Posterior vena cava (tissue), 2 donors: ENCODE data around the gene UQCRC1. TPM values are rescaled to one million over a fixed set of nuclear protein-coding genes. Genes with fewer than 3 reads are reported as not detected.

ENCODE experiments used
- DNase-seq: peaks from one replicate; pipeline ENCODE4 v3.0.0-alpha.2; 2020; ENCODE audit warnings: low spot score
- intact Hi-C, 2 donors: fragments of 100-400 bp; cut with DNase I; formaldehyde crosslinking; loops; one replicate each; pipeline versions ENCODE4 v1.14.1 to v1.14.2; 2022 to 2023
- total RNA-seq, 2 donors: library from RNA; stranded (reverse); fragmentation: NEBNext Ultra II Directional; extraction: Animal tissue kit (Norgen Biotek cat#: 25700); gene quantifications; one replicate each; pipeline ENCODE4 v1.2.1, GENCODE V29; 2021
- donor health status: DM: yes; HTN: yes; CAD: no.
- donor health status: DM: yes; HTN: yes; CAD: no.

Gene UQCRC1
- total RNA-seq, 2 donors from 2014 or later: 134 to 135 TPM

DNA sequence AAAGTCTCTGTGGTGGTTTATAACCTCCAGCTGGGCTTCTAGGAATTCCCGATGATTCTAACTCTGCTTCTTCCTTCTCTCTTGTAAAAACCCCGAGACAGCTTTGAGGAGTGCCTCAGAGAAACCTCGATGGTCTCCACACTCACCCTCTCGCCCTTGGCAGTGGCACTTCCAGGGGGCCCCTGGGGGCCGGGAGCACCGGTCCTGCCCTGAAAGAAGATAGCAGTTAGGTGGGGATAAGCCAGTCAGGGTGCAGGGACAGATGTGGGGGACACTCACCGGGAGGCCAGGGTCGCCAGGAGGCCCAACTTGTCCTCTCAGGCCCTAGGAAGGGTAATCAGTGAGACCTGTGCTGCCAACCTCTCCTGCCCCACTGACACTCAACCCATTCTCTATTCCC lies 24.0 kb downstream of the UQCRC1 start:
- DNase-seq: no peak
- intact Hi-C loops: no loop called here

DNA sequence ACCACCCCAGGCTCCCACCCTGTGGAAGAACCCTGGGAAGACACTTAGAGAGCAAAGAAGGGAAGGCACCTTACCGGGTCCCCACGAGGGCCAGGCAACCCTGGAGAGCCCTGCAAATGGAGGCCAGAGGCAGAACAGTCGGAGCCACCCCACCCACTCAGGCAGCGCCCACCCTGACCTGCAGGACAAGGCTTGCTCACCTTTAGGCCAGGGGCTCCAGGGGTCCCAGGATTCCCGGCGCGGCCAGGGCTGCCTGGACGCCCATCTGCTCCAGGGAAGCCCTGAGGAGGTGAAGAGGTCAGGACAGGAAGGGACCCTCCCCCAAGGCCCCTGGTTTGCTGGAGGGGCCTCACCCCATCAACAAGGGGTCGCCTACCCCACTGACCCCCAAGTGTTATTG lies 24.6 kb downstream of the UQCRC1 start:
- intact Hi-C loops: no loop called here
- DNase-seq: no peak

DNA sequence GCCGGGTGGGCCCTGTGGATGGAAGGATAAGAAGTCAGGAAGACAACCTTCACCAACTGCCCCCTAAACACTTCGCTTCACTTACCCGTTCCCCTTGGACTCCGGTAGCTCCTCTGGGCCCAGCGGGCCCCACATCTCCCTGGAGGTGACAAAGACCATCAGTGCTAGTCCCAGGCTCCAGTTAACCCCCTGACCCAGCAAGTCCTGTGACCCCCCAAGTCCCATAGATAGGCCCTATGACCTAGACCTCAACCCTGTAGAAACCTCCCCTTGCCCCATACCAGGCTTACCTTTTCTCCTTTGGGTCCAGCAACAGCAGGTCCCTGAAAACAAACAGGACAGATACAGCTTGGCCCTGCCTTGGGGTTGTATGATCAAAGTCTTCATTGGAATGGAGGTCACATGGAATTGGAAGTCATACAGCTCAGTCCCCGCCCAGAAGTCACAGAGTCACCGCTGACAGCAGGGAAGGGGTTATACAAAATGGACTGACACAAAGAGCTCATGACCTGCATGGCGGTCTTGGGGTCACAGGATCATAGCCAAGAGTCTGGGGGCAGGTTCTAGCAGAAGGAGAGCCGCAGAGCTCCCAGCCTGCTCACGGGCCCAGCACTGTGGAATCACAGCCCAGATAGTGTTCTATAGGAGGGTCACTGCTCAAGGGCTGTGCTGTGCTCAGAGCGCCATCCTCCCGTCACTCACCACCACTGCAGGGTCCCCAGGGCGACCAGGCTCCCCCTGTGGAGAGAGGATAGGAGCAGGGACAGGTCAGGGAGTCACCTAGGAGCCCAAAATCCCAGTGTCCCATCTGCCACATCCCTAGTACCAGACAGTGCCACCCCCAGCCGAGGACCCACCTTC lies 27.6 kb downstream of the UQCRC1 start:
- no peak for DNase-seq
- intact Hi-C loops: no loop called here

DNA sequence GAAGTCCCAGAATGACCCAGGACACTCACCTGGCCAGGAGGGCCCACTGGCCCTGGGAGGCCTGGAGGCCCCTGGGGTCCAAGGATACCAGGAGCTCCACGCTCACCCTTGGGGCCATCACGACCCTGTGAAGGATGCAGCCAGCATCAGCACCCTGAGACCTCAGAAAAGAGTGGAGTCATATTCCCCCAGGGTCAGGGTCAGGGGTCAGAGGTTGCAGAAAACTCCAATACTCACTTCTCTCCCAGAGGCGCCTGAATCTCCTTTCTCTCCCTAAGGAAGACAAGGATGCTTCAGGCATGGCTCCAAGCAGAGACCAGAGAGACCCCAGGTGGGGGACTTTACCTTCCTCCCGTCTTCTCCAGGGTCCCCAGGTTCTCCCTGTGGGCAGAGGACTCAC lies 32.8 kb downstream of the UQCRC1 start:
- intact Hi-C loops: no loop called here
- no peak for DNase-seq

DNA sequence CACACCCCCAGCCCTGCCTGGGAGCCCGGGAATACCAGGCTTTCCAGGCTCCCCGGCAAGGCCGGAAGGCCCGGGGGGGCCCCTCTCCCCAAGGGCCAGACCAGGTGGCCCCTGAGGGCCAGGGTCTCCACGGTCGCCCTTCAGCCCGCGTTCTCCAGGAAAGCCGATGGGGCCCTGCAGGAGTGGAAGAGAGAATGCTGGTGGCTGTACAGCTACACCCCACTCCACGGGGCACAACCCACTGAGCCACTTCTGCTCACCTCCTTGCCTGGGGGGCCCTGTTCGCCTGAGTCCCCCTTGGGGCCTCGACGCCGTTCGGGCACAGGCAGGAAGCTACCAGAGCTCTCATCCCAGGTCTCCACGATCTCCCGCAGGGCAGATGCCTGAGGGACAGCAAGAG lies 34.1 kb downstream of the UQCRC1 start:
- DNase-seq: no peak
- intact Hi-C loops: no loop called here

DNA sequence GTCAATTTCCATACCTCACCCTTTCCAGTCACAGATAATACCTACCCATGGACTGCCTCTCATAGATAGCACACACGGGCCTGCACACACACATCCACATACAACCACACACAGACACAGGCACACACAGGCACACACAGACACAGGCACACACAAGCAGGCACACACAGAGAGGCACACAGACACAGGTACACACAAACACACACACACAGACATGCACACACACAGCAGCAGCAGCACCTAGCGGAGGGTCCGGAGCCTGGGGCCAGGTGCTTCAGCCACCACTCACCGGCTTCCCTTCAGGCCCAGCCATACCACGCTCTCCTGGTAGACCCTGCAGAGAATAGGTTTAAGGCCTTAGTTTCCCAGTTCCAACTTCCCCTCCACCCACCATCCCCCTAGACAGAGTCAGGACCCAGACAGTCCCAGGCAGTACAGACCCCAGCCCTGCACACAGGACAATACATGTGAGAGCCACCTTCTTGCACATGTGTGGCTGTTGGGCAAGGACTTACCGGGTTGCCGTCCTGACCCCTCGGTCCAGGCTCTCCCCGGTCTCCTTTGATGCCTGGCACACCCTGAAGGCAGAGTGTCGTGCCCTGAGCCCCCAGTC lies 35.4 kb downstream of the UQCRC1 start:
- intact Hi-C loops: no loop called here
- no peak for DNase-seq

DNA sequence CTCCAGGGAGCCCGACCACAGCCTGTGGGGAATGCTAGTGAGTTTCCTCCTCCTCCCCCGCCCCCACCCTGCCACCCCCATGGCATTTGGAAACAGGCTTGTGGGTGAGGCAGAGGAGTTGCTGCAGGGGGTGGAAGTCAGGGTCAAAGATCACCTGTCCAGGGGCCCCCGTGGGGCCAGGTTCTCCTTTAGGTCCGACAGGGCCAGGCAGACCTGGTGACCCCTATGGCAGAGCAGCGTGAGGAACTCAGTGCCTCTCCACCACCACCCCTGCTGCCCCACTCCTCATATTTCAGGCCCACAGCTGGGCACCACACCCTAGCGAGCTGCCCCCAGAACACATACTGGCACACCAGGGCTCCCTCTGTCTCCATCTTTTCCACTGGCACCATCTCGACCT lies 36.9 kb downstream of the UQCRC1 start:
- no peak for DNase-seq
- intact Hi-C loops: no loop called here

DNA sequence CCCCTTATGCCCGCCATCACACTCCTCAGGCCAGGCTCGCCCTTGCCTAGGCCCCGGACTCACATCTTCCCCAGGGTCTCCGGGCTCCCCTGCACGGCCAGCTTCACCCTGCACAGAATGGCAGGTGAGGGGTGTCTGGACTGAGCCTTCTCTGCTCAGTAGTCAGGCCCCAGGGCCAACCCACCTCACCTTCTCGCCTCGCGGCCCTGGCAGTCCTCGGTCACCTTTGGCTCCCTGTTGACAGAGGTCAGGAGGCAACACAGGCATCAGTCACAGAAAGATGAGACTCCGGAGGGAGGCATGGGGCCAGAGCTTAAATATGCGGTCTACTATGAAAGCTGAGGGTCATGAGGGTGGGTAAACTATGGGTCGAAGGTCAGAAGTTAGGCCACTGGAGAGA lies 37.5 kb downstream of the UQCRC1 start:
- intact Hi-C loops: no loop called here
- DNase-seq: no peak

DNA sequence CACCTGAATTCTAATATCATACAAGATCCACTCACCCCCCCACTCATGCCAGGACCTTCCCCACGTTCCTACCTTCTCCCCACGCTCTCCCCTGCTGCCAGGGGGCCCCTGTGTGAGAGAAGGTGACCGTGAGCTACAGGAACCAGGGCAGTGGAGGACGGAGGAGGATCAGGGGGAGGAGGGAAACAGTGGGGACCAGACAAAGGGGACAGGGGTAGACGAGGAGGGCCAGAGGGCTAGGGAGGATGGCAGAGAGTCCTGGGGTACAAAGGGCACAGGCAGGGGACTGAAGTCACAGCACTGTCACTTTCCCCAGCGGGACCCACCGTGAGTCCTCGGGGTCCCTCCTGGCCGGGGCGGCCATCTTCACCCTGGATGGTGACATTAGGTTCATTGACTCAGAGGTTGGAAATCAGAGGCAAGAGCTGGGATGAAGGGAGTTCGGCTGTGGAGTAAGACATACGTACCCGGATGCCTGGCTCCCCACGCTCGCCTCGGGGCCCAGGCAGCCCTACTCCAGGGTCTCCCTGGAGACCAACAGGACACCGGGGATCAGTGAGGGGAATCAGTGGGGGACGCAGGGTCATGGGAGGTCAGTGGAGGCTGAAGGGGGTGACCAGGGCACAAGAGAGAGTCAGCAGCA lies 39.5 kb downstream of the UQCRC1 start:
- intact Hi-C loops: no loop called here
- DNase-seq: no peak

DNA sequence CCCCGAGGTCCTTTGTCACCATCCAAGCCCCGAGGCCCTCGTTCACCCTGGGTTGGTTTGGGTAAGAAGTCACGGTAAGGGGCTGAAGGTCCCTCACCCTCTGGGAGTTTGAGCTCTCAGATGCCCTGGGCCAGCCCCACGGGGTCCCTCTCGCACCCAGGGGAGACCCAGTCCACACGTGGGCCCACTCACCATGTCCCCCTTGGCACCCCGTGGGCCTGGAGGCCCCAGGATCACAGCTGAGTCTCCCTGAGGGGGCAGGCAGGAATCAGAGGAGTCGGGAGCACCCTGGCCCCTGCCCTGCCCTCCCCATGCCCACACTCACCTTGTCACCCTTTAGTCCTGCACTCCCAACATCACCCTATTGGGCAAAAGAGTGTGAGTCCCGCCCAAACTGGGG lies 40.0 kb downstream of the UQCRC1 start:
- intact Hi-C loops: no loop called here
- DNase-seq: no peak

DNA sequence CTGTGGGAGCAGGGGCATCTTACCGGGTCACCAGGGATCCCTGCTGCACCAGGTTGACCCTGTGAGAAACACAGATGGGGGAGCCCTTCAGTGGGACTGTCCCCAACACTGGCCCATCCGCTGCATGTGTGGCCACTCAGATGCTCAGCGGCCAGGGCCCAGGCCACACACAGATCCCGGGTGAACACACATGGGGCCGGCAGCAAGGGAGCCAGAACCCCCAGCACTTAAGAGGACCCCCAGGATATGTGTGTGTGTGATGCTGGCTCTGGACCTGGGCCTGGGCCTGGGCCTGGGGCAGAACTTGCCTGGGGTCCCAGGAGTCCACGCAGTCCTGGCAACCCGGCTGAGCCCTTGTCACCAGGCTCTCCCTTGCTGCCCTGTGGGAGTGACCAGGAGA lies 41.0 kb downstream of the UQCRC1 start:
- intact Hi-C loops: no loop called here

DNA sequence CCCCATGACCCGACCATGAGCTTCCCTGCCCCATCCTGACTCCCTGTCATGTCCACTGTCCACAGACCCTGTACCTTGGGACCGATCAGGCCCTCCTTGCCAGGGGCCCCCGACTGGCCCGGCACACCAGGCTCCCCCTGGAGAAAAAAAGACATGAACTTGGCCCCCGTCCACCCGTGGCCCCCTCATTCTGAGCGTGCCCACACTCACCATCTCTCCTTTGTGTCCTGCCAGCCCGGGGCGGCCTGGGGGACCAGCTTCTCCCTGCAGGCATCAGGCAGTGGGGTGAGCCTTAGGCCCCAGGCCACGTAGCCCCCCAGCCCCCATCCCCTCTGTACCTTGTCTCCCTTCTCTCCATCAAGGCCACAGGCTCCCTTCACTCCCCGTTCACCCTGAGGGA lies 41.9 kb downstream of the UQCRC1 start:
- intact Hi-C loops: no loop called here
- DNase-seq: no peak

More for the DNA sequence above, 41.0 kb downstream of the UQCRC1 start:
- no peak for DNase-seq

DNA sequence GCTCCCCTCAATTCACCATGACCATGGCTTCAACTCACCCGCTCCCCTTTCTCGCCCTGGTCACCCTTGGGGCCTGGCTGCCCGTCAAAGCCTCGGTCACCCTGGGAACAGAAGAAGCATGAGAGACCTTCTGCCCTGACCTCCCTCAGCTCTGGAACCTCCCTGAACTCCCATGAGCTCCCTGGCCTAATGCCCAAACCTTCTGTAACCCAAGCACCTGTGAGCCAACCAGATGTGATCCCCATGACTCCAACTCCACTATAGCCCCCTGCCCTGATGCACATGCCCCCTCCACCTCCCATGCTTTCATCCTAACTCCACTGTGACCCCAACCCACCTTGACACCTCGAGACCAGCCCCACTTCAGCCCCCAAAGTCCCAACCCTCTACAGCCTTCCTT lies 42.4 kb downstream of the UQCRC1 start:
- no peak for DNase-seq
- intact Hi-C loops: no loop called here

DNA sequence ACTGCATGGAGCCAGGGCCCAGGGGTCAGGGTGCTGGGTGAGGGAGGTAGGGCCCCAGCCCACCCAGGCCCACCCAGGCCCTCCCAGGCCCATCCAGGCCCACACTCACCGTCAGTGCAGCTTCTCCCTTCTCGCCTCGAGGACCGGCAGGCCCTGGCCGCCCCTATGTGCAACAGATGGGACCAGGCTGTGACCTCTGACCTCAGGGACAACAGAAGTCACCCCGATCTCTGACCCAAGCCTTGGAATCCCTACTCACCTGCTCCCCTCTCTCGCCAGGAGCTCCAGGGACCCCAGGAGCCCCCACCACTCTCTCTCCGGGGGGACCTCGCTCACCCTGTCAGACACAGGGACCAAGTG lies 43.1 kb downstream of the UQCRC1 start:
- DNase-seq: no peak
- intact Hi-C loops: no loop called here

DNA sequence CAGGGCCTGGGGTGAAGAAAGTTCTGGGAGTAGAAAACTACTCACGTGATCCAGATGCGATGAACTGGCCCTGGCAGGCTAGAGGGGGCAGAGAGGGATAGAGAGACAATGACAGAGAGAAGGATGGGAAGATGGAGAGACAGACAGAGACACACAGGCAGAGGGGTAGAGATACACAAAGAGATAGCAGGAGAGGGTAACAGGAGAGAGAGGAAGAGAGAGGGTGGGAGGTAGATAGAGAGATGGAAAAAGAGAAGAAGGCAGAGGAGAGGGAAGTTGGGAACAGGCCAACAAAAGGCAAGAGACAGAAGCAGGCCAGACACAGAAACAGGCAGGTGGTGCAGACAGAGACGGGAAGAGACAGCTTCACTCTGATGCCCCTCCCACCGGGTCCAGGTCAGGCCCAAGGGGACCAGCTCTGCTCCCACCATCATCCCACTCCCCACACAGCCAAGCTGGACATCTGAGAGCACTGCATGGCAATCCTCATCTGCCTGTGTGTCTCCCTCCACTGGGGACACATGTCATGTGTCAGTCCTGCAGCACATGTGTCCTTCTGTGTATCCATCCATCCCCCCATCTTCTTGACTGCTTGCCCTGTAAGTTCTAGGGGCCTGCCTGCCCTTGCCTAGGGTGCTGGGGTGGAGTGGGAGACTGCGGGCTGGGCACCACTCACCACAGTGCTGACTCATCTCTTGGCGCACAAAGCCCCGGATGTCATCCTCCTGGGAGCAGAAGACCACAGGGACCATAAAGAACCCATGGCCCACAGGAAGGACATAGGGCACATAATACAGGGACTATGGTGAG lies 43.6 kb downstream of the UQCRC1 start:
- no peak for DNase-seq
- intact Hi-C loops: no loop called here

DNA sequence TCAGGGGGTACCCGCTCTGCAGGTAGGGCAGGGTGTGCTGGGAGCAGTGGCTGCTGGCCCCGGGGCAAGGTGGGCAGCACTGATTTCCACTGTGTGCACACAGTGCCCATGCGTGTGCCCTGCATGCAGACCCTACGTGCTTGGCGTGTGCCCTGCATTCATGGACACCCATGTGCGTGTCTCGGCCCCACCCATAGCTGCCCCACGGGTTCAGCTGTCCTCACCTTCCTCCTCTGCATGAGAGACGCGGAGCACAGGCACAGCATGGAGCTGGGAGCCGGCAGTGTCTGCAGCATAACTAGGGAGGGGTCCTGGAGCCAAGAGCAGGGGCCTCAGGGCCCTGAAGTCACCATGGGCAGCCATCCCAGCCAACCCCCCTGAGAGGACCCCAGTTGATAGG lies 44.3 kb downstream of the UQCRC1 start:
- intact Hi-C loops: no loop called here
- no peak for DNase-seq

DNA sequence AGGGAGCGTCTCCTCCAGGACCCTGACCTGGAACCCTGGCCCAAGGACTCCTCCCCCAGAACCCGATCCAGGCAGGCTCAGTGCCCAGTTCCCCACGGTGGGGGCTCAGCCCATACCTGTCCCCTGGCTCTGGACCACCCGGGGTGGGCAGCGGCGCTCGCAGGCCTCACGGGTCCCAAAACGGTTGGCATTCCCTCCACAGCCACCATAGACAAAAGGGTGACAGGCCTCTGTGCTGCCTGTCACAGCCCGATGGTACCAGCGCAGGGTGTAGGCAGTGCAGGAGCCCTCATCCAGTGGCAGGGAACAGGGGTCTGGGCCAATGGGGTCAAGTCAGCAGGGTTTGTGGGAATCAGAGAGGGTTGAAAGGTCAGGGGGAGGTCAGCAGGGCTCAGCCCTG lies 44.8 kb downstream of the UQCRC1 start:
- DNase-seq: no peak
- intact Hi-C loops: no loop called here

DNA sequence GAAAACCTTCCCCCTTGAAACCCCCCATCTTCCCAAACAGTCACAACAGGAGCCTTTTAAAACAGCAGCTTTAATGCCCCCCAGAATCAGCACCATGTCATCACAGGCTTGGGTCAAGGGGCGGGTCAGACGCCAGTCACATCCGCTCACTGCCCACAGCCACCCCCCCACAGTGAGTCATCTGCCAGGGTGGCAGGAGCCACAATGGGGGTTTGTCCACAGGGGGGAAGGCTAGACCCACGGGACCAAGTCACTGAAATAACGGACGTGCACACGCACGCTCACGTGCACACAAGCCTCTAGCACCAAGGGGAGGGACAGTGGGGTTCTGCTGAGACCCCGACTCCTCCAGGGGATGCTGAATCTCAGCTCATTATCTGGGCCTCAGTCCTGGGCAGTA lies 45.4 kb downstream of the UQCRC1 start:
- DNase-seq: peak; percentile 89
- intact Hi-C loops: no loop called here

DNA sequence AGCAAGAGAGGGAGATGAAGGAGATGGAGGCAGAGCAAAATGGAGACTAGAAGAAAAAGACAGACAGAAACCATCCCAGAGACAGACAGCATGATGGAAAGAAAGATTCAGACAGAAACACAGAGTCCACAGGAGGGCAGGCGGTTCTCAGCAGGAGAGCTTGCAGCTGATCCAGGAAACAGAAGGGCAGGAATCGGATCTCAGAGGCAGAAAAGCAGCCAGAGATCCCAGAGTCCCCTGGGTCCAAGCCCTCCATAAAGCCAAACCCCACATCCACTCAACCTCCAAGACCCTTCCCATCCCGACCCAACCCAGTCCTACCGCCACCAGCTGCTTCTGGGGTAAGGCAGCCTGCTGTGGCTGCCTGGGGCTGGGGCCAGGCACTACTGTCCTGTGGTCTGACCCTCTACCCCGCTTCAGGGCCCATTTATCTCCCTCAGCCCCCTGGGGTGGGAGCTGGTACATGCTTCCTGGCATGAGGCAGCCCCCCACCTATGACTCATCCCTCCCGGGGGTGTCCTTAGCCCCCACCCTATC lies 46.0 kb downstream of the UQCRC1 start, which contains the start of gene UCN2:
UCN2 (minus strand) TSS at position 400 of the 537 bp plus-strand sequence. CDS start 657 bp downstream, outside the sequence.
- intact Hi-C loops: no loop called here
- no peak for DNase-seq
